DMS153 (cell line): Measurements from ENCODE around the gene OBSCN.

Experiments
- DNase-seq: peaks from one replicate; lab custom pipeline; 2025; lab: John Stamatoyannopoulos, UW

The OBSCN gene

GRCh38 chr1:228417483-228418203, 209.8 kb downstream of the OBSCN start:
- DNase-seq: no peak

- DNase-seq: no peak
Observed at GRCh38 chr1:228420968-228421826, 213.4 kb downstream of the OBSCN start.

GRCh38 chr1:228423404-228424053, 215.7 kb downstream of the OBSCN start:
- DNase-seq: no peak

GRCh38 chr1:228424685-228425660, 217.1 kb downstream of the OBSCN start:
- DNase-seq: no peak

GRCh38 chr1:228426518-228427175, 218.8 kb downstream of the OBSCN start:
- no peak for DNase-seq

GRCh38 chr1:228428412-228428811, 220.6 kb downstream of the OBSCN start:
- no peak for DNase-seq
